ENCODE results near the gene RHOA. TPM values are rescaled to one million over a fixed set of nuclear protein-coding genes. Genes with fewer than 3 reads are reported as not detected.
"Not testable (repeated sequence)": the region's sequence is repeated elsewhere in the genome, so short reads cannot be mapped to it uniquely, and the experiment has no call there.

Gene RHOA
- total RNA-seq, 2 donors from 2014 or later: 524 to 630 TPM

GRCh38 chr3:49403891-49404290, 7.9 kb downstream of the RHOA start:
- DNase-seq (ENCODE audit: low spot score) (no peak), ATAC-seq (ENCODE audit: insufficient number of reproducible peaks, low FRiP score, low read depth) (no peak)
- Histone ChIP-seq H3K4me1 (ENCODE audit: control insufficient read depth in 1 of 2, low read depth in 2 of 2) (peaks cover 48 to 74% of the 10 kb centered on the region in 2 donors), H3K27me3 (replicated peaks; ENCODE audit: insufficient read depth) (no peaks in the 10 kb centered on the region), H3K9me3 (no peaks in the 10 kb centered on the region), H3K4me3 (no peak overlapping the region), H3K27ac (no peak overlapping the region), H3K36me3 (no peaks in the 10 kb centered on the region)
- TF ChIP-seq CTCF (IDR thresholded peaks at IDR 0.05): no peak

GRCh38 chr3:49401766-49402165, 10.0 kb downstream of the RHOA start:
- H3K27me3 ChIP-seq (replicated peaks; ENCODE audit: insufficient read depth): no peaks in the 10 kb centered on the region
- no peak for TF ChIP-seq CTCF (IDR thresholded peaks at IDR 0.05)
- no peak overlapping the region for H3K4me3 ChIP-seq
- H3K4me1 ChIP-seq (ENCODE audit: control insufficient read depth in 1 of 2, low read depth in 2 of 2): peaks cover 41 to 72% of the 10 kb centered on the region in 2 donors
- H3K36me3 ChIP-seq: no peaks in the 10 kb centered on the region
- H3K27ac ChIP-seq: no peak overlapping the region
- no peak for DNase-seq (ENCODE audit: low spot score)
- no peaks in the 10 kb centered on the region for H3K9me3 ChIP-seq
- ATAC-seq (ENCODE audit: insufficient number of reproducible peaks, low FRiP score, low read depth): no peak

GRCh38 chr3:49399461-49399860, 12.3 kb downstream of the RHOA start:
- Histone ChIP-seq H3K4me1 (ENCODE audit: control insufficient read depth in 1 of 2, low read depth in 2 of 2) (peaks cover 22 to 69% of the 10 kb centered on the region in 2 donors), H3K27ac (no peak overlapping the region), H3K27me3 (replicated peaks; ENCODE audit: insufficient read depth) (no peaks in the 10 kb centered on the region), H3K9me3 (no peaks in the 10 kb centered on the region), H3K4me3 (no peak overlapping the region), H3K36me3 (peaks cover 6% of the 10 kb centered on the region)
- no peak for ATAC-seq (ENCODE audit: insufficient number of reproducible peaks, low FRiP score, low read depth)
- no peak for TF ChIP-seq CTCF (IDR thresholded peaks at IDR 0.05)
- no peak for DNase-seq (ENCODE audit: low spot score)

GRCh38 chr3:49397470-49397869, 14.3 kb downstream of the RHOA start:
- ATAC-seq (ENCODE audit: insufficient number of reproducible peaks, low FRiP score, low read depth) (no peak), DNase-seq (ENCODE audit: low spot score) (no peak)
- H3K4me1 ChIP-seq (ENCODE audit: control insufficient read depth in 1 of 2, low read depth in 2 of 2): peaks cover 22 to 71% of the 10 kb centered on the region in 2 donors
- no peaks in the 10 kb centered on the region for H3K27me3 ChIP-seq (replicated peaks; ENCODE audit: insufficient read depth)
- H3K36me3 ChIP-seq: peaks cover 6% of the 10 kb centered on the region
- TF ChIP-seq CTCF (IDR thresholded peaks at IDR 0.05): no peak
- H3K4me3 ChIP-seq: no peak overlapping the region
- peak overlapping the region in 1 of 2 donors; percentile 48 for H3K27ac ChIP-seq
- no peaks in the 10 kb centered on the region for H3K9me3 ChIP-seq

- DNase-seq (ENCODE audit: low spot score); ATAC-seq (ENCODE audit: insufficient number of reproducible peaks, low FRiP score, low read depth); H3K36me3 ChIP-seq; H3K27me3 ChIP-seq (replicated peaks; ENCODE audit: insufficient read depth); H3K4me3 ChIP-seq; H3K27ac ChIP-seq; H3K9me3 ChIP-seq: not testable (repeated sequence)
- peaks cover 0 to 62% of the 10 kb centered on the region in 2 donors for H3K4me1 ChIP-seq (ENCODE audit: control insufficient read depth in 1 of 2, low read depth in 2 of 2)
Measured at GRCh38 chr3:49391310-49391709, 20.5 kb downstream of the RHOA start.

GRCh38 chr3:49389297-49389696, 22.5 kb downstream of the RHOA start:
- H3K36me3 ChIP-seq: no peaks in the 10 kb centered on the region
- no peak for TF ChIP-seq CTCF (IDR thresholded peaks at IDR 0.05)
- no peaks in the 10 kb centered on the region for H3K9me3 ChIP-seq
- no peak overlapping the region for H3K4me3 ChIP-seq
- ATAC-seq (ENCODE audit: insufficient number of reproducible peaks, low FRiP score, low read depth) (no peak), DNase-seq (ENCODE audit: low spot score) (no peak)
- peaks cover 9 to 63% of the 10 kb centered on the region in 2 donors for H3K4me1 ChIP-seq (ENCODE audit: control insufficient read depth in 1 of 2, low read depth in 2 of 2)
- H3K27me3 ChIP-seq (replicated peaks; ENCODE audit: insufficient read depth): no peaks in the 10 kb centered on the region
- no peak overlapping the region for H3K27ac ChIP-seq

Data from thoracic aorta (tissue), 2 donors.